Germinal center (tissue), 1 donor: ENCODE results near the gene DSC1.
"Not testable (repeated sequence)": the region's sequence is repeated elsewhere in the genome, so short reads cannot be mapped to it uniquely, and the experiment has no call there.

Source experiments
- DNase-seq: peaks from one replicate; pipeline ENCODE4 v3.0.0; 2012; ENCODE audit warnings: mixed read lengths, low spot score

DSC1 gene

DNA sequence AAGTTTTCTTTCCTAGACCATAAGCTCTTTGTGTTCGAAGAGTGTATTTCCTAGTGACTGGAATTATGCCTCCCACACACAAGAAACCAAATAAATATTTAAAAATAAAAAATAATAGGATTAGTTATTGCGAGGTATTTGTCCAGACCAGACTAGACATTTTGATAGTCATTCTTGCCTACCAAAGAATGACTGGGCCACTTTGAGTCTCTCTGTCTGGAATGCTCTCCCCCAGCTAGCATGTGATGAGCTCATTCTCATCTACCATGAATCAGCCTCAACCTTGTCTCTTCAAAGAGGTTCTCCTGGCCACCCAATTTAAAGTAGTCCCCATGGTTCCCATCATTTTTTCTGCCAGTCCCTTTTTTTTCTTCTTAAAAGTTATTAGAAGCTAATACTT is 13.9 kb upstream of the DSC1 start:
- no peak for DNase-seq

DNA sequence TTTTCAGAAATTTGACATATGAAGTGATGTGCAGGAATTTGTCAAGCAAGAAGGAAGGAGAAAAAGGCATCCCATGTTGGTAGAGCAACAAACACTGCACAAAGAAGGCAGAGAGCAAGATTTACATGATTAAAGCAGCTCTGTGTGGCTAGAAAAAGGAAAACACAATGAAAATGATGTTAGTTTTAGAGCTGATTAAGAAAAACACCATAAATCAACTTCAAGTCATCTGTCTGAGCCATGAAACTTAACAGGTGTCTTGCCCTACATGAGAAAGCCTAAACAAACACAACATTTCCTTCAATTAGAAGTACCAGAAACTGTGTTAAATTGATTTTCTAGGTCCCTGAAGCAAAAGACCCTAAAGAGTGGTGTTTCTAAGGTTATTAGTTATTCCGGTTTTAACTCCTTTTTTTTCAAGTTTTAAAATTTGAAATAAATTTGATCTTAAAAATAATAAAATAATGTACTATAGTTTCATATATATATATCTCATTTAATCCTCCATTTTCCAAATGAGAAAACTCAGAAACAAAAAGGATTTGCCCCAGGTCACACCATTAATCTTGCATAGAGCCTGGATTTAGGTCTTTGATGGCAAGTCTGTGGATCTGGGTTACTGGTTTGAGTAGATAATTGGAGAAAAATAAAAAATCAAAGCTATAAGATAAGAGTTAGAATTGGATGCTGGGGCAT is 8.6 kb upstream of the DSC1 start:
- DNase-seq: no peak

DNA sequence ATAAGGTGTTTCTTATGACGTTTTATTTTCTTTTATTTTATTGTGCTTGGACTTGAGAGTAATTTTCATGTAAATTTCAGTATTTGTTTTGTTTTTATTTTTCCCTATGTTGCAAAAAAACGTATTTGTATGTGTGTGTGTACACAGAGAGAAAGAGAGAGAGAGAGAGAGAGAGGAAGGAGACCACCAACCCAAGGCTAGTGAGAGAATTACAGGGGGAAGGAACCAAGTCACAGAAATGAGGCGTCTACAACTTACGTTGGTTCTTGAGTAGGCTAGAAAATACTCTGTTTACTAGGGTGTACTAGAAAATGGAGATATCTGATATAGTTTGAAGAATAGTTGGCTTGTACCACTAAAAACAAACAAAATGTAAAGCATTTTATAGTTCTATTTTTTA is 7.7 kb upstream of the DSC1 start:
- no peak for DNase-seq

DNA sequence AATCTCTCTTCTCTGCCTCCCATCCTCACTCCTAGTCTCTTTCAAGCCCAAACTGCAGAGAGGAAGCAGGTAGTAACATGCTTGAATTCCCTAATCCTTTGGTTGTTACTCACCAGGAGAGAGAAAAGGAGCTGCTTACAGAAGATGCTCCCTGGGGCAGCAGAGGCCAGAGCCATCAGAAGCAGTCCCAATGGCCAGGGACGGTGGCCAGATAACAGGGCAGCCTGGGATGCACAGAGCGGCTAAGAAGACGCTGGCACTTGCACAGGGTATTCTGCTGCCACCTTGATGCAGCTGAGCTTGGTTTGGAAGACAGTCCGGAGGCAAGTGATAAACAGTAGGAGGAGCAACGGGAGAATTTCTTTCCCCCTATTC is 250 bp downstream of the DSC1 start:
- no peak for DNase-seq

DNA sequence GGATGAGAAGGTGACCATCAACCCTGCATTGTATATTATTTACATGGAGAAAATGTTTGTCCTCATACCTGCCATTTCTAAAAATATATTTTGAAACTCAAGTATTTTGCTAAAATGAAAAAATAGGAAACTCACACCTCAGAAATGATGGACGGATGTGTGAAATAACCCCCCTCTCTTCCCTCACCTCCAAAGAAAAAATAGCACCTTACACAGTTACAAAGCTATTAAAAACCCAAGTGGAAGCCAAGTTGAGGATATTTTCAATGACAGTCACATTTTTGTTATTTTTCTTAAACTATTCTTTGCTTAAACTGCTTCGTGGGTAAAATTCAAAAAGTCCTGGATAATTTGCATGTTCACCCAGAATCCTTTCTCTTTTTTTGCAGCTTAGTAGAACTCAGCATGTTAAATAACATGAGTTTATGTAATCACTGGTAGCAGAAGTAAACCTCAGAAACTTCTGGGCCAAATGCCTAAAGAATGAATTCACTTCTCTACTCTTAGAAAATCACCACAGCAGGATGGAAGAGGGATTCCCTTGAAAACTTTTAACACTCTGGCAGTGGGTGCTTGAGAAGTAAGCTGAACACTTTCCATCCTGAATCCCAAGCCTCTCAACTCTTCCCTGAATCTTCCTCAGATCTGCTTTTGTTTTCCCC is 768 bp downstream of the DSC1 start:
- no peak for DNase-seq

DNA sequence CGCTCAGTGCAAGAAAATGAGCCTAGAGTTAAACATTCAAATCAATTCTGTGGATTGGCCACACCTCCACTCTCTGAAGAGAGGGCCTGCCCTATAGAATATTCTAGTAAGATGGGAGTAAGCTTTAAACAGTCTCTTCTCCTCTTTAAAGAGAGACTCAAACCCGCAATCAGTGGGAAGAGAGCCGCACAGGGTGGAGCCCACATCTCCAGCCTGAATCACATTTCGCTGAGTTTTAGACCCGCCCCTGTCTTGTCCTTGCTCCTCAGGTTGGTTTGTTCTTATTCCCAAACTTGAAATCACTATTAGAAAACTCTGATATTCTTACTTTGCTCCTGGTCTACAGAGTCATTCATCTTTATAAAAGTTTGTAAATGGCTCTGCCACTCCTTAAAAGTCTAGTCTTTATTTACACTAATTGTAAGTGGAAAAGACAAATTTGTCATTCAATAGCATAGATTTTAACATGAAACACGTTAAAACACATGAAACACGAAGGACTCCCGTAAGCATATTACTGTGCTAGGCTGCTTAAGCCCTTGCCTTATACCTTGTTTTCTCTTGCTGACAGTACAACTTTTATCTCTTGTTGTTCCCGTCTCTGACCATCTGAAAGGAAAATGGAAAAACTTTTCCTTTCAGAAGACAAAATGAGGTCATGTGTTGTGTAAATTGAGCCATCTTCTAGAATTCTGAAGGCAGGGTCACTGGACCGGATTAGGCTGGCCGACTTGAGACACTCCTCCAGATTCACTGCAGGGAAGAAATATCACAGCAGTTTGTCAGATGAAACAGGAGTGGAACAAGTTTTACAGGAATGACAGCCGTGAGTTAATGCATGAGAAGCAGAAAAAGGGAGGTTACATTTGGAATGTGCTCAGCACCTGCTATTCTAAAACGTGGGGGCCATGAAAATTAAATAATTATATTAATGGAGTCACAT is 5.6 kb downstream of the DSC1 start:
- DNase-seq: no peak

DNA sequence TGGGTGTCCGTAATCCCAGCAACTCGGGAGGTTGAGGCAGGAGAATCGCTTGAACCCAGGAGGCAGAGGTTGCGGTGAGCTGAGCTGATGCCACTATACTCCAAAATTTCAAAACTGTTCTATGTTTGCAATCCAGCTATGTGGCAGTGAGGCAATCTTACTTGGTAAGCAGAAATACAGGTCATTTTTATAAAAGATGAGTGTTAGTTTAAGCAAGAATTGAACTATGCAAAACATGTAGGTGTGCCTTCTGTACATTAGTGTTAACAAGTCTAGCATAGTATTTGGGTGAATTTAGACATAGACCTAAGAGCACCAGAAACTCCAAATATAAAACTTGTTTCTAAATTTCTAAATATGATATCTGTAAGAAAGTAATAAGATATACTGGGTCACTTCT is 7.2 kb downstream of the DSC1 start:
- no peak for DNase-seq

DNA sequence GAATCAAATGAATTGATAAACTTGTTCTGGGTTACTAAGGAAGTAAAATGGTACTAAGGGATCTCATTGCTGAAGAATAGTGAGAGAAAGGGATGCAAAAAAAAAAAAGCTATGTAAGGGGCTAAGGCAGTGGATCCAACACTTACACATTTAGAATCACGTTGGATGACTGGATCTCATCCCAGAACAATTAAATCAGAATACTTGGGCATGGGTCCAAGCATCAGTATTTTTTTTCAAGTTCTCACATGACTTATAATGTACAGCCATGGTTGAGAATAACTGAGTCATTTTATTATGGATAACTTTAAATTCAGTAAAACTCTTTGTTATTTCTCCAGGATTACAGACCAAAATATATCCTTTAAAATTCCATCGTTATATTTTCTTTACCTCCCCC is 8.5 kb downstream of the DSC1 start:
- DNase-seq: no peak

DNA sequence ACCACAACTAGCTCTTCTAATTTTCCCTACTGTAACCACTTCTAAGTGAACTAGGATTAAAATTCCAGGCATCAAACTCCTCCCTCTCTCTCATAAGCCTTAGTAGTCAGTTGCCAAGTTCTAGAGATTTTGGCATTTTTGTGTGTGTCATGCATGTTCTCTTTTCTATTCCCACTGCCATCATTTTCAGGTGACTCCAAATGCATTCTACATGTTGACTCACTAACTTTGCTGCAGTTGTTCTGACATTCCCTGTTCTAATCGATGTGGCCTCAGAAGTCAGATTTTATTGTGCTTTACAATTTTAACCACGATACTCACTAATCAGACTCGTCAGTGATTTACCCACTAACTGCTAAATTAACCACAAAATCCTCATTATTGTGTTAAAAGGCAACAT is 13.3 kb downstream of the DSC1 start:
- DNase-seq: no peak

DNA sequence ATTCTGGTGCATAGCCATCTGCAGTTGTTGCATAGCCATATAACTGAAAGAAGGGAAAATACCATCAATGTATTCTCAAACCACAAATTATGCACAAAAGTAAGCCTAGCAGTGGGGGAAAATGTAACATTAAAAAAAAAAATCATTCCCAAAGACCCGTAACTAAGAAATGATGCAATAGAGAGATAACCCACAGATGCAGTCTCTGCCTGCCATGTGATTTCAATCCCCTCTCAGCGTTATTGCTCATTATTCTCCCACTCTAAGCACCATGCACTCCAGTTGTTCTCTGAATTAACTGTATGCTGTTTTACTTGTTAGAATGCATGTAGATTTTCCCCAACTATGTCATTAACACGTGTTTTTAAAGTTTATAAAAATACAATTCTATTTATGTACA is 14.1 kb downstream of the DSC1 start:
- DNase-seq: no peak

DNA sequence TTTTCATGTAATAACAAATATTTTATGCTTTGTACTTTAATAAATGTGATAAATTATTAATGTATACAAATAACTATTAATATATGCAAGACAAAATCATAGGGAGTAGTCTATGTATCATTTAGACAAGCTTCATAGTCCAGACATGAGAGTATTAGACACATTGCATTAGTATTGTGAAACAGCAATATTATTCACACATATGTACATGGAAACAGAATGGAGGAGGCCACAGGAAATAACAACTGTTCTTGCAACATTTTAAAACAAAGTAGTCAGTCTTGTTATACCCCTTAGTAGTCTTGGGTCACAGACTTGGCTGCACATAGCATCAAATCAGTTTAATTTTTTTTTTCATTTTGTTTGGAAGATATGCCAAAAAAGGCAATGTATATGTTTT is 15.8 kb downstream of the DSC1 start:
- DNase-seq: no peak

DNA sequence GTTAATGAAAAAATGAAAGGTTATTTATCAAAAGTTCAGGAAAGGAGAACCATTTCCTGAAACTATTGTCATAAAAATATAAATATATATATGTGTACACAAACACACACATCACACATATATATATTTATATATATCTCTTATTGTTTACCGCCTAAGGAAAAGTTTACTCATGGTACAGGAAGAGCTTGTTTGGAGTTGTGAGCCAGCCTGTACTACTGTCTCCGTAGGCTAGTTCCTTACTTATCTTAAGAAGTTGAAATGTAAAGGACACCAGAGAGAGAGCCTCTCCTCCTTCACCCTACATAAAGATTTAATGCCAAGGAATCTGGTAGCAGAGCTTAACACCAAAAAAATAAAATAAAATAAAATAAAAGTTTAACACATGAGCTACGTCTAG is 19.6 kb downstream of the DSC1 start:
- no peak for DNase-seq

DNA sequence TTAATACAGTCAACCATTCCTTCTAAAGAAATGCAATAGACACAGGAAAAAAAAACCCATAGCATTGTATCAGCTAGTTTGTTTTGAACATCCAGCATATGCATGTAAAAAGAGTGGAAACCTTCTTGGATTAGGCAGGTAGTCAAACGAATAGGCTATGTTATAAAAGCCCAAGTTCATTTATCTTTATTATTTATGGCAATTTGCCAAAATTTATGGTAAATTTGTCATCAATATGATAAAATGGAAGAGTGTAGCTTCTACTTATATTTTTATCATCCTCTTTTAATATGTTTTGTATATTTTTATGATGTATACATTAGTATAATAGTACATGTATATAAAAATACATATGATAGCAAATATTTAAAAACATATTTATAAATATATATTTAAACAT is 23.9 kb downstream of the DSC1 start:
- no peak for DNase-seq

DNA sequence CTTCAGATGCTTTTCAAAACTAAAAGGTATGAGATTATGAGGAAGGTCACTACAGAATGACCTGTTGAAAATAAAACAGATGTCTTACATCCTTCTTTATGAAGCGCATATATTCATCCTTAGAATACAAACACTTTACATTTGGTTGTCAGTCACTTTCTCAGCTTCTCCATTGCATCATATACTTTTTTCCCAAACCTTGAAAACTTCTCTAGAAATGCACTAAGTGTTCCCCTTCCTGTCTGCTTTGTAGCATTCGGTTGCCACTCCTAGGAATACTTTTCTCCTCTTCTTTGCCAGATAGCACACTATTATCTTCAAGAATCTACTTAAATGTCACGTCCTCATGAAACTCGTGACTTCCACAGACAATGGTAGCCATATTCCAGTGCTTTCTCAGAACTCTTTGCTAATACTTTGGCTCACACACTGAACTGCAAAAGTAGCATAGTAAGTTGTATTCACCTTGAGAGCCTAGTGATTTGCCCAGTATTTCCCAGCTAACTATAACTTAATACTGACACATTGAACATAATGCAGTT is 27.6 kb downstream of the DSC1 start:
- no peak for DNase-seq

DNA sequence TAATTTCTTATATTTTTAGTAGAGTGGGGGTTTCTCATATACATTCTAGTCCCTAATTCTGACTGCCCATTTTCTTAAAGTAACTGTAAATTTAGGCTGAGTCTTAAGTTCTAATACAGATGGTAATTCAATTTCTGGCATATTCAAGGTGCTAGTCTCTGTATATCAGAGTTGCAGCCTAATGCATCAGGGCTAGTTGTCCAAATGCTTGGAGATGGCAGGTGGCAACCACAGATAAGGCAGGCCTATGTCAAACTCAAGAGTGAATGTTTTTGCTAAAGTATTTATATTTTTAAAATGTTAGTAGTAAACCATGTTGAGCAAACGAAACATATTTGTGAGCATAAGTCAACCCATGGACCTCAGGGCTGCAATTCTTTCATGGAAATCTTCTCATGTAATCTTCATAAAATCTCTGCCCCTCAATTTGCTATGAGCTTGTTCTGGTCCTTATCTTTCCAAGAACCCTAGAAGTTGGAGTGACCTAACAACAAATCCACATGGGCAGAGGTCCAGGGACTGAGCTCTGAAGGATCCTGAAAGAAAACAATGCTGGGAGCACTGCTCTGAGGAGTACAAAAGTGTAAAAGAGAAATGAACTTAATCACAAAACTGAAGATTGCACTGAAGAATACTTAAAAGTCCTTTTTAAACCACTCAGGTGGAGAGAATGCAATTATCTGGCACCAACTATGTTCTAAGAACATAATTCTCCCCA is 33.1 kb downstream of the DSC1 start:
- DNase-seq: no peak

DNA sequence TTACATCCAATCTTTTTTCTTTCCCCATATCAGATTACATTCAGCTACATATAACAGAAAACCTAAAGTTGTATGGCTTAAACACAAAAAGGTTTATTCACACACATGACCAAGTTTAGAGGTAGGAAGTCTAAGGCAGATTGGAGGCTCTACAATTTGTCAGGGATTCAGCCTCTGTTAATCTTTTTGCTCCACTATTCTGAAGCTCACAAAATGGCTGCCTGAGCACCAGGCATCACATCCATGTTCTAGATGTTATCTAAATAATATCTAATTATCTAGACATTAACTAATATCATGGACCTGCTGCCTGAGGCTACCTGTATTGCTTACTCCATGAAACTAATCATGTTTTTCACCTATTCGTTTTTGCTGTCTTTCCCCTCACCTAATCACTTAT is 36.8 kb downstream of the DSC1 start:
- no peak for DNase-seq

DNA sequence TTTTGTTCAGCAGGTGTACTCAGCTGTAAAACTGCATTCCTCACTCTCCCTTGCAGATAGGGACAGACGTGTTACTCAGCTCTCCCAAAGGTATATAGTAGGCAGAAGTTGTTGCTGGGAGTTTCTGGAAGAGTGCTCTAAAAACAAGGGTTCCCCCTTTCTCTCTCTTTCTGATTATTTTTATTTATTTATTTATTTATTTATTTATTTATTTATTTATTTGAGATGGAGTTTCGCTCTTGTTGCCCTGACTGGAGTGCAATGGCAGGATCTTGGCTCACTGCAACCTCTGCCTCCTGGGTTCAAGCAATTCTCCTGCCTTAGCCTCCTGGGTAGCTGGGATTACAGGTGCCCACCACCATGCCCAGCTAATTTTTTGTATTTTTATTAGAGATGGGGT is 39.5 kb downstream of the DSC1 start:
- DNase-seq: not testable (repeated sequence)

DNA sequence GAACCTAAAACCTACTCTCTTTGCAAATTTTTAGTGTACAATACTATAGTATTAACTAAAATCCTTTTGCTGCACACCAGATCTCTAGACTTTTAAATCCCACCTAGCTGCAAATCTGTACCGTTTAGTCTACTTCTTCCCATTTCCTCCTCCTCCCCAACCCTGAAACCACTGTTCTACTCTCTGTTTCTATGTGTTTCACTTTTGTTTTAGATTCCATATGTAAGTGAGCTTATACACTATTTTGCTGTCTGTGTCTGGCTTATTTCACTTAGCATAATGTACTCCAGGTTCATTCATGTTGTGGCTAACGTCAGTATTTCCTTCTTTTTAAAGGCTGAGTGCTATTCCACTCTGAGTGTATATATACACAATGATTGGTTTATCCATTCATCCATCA is 42.1 kb downstream of the DSC1 start:
- no peak for DNase-seq

DNA sequence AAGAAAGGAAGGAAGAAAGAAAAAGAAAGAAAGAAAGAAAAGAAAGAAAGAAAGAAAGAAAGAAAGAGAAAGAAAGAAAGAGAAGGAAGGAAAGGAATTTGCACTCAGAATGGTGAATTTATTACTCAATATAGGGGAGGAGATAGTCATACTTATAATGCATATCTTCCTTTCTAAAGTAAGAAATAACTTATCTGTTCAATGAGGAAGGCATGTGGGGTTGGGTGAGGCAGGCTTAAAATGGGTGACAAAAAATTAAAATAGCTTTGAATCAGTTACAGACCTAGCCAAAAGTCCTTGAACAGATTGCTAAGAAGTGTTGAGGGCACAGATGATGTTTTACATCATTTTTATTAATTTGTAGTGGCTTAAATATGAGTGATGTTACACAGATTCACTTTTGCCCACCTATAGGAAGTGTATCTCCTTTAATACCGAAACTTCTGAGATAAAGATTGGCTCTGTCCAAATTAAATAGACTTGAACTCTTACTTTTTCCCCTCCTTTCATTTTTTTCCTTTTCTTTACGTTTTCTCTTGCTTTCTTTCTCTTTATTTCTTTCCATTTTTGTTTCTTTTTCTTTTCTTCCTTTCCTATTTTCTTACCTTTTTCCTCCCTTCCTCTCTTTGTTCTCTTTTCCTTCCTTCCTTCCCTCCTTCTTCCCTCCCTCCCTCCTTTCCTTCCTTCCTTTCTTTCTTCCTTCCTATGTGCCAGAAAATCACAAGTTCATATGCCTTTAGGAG is 45.6 kb downstream of the DSC1 start:
- DNase-seq: no peak

DNA sequence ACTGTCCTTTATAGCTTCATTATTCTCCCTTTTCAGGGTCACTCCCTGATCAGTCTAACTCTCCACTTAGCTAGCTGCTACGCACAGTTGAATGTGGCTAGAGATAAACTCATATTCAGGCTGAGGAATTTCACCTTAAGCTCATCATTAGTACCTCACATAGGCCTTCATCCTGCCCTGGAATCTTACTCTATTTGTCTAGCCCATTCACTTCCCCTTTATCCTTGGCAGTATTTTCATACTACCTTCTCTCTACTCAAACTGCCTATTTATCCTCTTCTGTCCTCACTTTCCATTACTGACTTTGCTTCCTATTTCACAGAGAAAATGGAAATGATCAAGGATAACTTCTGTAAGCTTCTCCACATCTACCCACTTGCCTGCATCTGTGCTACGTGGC is 49.9 kb downstream of the DSC1 start:
- no peak for DNase-seq

DNA sequence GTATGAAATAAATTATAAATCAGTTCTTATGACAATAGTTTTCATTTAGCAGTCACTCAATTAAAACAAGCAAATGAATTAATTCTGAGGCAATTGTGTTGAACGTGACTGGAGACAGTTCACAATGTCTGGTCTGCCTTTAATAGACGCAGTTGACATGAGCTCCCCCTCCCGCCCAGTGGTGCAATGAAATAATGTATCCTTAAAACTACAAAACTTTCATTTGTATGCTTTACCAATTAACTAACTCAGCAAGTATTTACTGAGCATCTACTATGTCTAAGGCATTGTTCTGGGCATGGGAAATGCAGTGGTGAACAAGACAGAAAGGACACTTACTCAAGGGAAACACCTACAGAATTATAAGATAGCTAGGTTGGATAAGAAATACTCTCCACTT is 56.9 kb downstream of the DSC1 start:
- no peak for DNase-seq
